IMR-90 (cell line): ENCODE measurements around the gene ARSB.

ENCODE experiments used
- BHLHE40 ChIP-seq: fragments of 150-350 bp; IDR thresholded peaks from 2 replicates; pipeline ENCODE4 v1.6.1; 2016; ENCODE audit warnings: mild to moderate bottlenecking, low read depth, low read length
- CEBPB ChIP-seq: IDR thresholded peaks from 2 replicates; pipeline ENCODE4 v1.6.1; 2012; ENCODE audit warnings: low read depth, low read length, improper control_type of control experiment
- FOS ChIP-seq: fragments of 150-350 bp; IDR thresholded peaks from 2 replicates; pipeline ENCODE4 v1.6.1; 2016; ENCODE audit warnings: low read depth, low read length
- MAFK ChIP-seq: IDR thresholded peaks from 2 replicates; pipeline ENCODE4 v1.6.1; 2012; ENCODE audit warnings: low read depth, low read length, improper control_type of control experiment
- MAZ ChIP-seq: IDR thresholded peaks from 2 replicates; pipeline ENCODE4 v1.6.1; 2012; ENCODE audit warnings: low read depth, mild to moderate bottlenecking, low read length, improper control_type of control experiment, moderate library complexity, borderline replicate concordance
- NFE2L2 ChIP-seq: fragments of 150-350 bp; IDR thresholded peaks from 2 replicates; pipeline ENCODE4 v1.6.1; 2016; ENCODE audit warnings: low read depth, mild to moderate bottlenecking, low read length
- POLR2A ChIP-seq: IDR thresholded peaks from 2 replicates; pipeline ENCODE4 v1.6.1; 2012; ENCODE audit warnings: mild to moderate bottlenecking, low read depth, low read length
- RAD21 ChIP-seq: IDR thresholded peaks from 2 replicates; pipeline ENCODE4 v1.6.1; 2012; ENCODE audit warnings: low read length, improper control_type of control experiment
- RCOR1 ChIP-seq: IDR thresholded peaks from 2 replicates; pipeline ENCODE4 v1.6.1; 2012; ENCODE audit warnings: mild to moderate bottlenecking, low read length, improper control_type of control experiment; ENCODE audit not compliant: insufficient replicate concordance
- RFX5 ChIP-seq: IDR thresholded peaks from 2 replicates; pipeline ENCODE4 v1.8.0; 2012; ENCODE audit warnings: low read depth, mild to moderate bottlenecking, low read length, moderate library complexity
- SMC3 ChIP-seq: fragments of 150-350 bp; IDR thresholded peaks from 2 replicates; pipeline ENCODE4 v1.6.1; 2016; ENCODE audit warnings: low read depth, mild to moderate bottlenecking, antibody characterized with exemption, low read length, moderate library complexity
- TF ChIP-seq, protein P1 (sequence below): conservative IDR thresholded peaks from 2 replicates; pipeline ENCODE4 v1.5.1; 2012; ENCODE audit warnings: mild to moderate bottlenecking, low read depth, low read length, improper control_type of control experiment
- TF ChIP-seq, protein P2 (sequence below): fragments of 150-350 bp; IDR thresholded peaks from 2 replicates; pipeline ENCODE4 v1.6.1; 2016; ENCODE audit warnings: low read depth, mild to moderate bottlenecking, low read length, moderate library complexity, borderline replicate concordance

DNA sequence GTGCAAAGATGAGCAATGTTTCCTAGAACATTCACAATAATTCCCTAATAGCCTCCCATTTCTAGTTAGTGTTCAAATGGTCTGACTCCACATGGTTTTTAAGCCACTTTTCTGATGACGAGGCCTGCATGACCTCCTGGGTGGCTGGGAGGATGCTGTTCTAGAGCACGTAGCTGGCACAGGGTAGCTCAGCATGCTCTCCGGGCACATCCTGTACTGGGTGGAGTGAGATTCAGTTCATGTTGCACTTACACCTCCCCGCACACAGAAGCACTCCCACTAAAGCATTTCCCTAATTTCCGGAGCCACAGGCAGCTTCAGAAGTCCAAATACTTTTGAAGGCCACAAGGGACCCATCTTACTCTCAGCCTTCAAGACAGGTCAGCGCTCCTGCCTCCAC, 176.7 kb downstream of the ARSB start:
- no peak for TF ChIP-seq POLR2A
- TF ChIP-seq, protein P1, sequence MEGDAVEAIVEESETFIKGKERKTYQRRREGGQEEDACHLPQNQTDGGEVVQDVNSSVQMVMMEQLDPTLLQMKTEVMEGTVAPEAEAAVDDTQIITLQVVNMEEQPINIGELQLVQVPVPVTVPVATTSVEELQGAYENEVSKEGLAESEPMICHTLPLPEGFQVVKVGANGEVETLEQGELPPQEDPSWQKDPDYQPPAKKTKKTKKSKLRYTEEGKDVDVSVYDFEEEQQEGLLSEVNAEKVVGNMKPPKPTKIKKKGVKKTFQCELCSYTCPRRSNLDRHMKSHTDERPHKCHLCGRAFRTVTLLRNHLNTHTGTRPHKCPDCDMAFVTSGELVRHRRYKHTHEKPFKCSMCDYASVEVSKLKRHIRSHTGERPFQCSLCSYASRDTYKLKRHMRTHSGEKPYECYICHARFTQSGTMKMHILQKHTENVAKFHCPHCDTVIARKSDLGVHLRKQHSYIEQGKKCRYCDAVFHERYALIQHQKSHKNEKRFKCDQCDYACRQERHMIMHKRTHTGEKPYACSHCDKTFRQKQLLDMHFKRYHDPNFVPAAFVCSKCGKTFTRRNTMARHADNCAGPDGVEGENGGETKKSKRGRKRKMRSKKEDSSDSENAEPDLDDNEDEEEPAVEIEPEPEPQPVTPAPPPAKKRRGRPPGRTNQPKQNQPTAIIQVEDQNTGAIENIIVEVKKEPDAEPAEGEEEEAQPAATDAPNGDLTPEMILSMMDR = no peak
- no peak for TF ChIP-seq SMC3
- TF ChIP-seq RFX5 = no peak
- TF ChIP-seq RCOR1 = no peak
- no peak for TF ChIP-seq MAZ
- TF ChIP-seq NFE2L2 = no peak
- TF ChIP-seq FOS = no peak
- no peak for TF ChIP-seq CEBPB
- no peak for TF ChIP-seq RAD21
- no peak for TF ChIP-seq BHLHE40
- no peak for TF ChIP-seq MAFK
- TF ChIP-seq, protein P2, sequence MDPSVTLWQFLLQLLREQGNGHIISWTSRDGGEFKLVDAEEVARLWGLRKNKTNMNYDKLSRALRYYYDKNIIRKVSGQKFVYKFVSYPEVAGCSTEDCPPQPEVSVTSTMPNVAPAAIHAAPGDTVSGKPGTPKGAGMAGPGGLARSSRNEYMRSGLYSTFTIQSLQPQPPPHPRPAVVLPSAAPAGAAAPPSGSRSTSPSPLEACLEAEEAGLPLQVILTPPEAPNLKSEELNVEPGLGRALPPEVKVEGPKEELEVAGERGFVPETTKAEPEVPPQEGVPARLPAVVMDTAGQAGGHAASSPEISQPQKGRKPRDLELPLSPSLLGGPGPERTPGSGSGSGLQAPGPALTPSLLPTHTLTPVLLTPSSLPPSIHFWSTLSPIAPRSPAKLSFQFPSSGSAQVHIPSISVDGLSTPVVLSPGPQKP = no peak
